ENCODE measurements around the gene TPST2. TPM values are rescaled to one million over a fixed set of nuclear protein-coding genes. Genes with fewer than 3 reads are reported as not detected.
A peak's percentile ranks its signal among the peaks of the same experiment; 100 is the strongest.

The TPST2 gene
- total RNA-seq, 4 donors from 2014 or later = 39.1 to 83.4 (median 60.6) TPM

GRCh38 chr22:26620197-26620596 lies 30.3 kb upstream of the TPST2 start:
- 76 to 82% methylated on average over 2 of the region's 2 CpGs for WGBS, 2 donors
- peaks cover 0 to 10% of the 10 kb centered on the region in 2 donors for H3K27me3 ChIP-seq
- H3K4me1 ChIP-seq = peaks cover 0 to 6% (median 2%) of the 10 kb centered on the region in 4 donors
- H3K9me3 ChIP-seq = no peaks in the 10 kb centered on the region
- TF ChIP-seq POLR2A (IDR thresholded peaks at IDR 0.05) = no peak
- TF ChIP-seq EP300 (IDR thresholded peaks at IDR 0.05) = no peak
- TF ChIP-seq CTCF (IDR thresholded peaks at IDR 0.05) = no peak
- no peak overlapping the region for H3K27ac ChIP-seq
- H3K4me3 ChIP-seq = no peak overlapping the region
- no peak for DNase-seq (ENCODE audit: low spot score in 2 of 2)
- H3K36me3 ChIP-seq = no peaks in the 10 kb centered on the region

DNA sequence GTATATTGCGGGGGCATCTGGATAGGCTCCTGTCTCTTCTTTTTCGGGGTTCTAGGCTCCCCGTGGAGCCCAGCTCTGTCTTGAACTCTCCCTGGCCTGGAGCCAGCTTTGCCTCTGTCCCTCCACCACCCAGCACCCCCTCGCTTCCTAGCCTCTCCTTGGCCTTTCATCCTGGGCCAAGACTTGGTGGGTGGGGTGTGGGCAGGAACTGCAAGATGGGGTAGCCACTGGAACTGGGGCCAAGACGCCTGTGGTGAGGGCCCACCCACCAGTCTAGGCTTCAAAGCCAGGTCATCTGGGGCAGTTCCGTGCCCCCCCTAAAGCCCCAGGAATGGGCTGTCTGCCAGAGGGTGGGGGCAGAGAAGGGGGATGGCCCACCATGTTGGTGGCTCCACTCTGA lies 29.6 kb upstream of the TPST2 start:
- WGBS, 2 donors = 35 to 38% methylated on average over 6 of the region's 6 CpGs
- peaks cover 0 to 8% (median 2%) of the 10 kb centered on the region in 4 donors for H3K4me1 ChIP-seq
- H3K4me3 ChIP-seq = no peak overlapping the region
- TF ChIP-seq CTCF (IDR thresholded peaks at IDR 0.05) = no peak
- TF ChIP-seq POLR2A (IDR thresholded peaks at IDR 0.05) = no peak
- TF ChIP-seq EP300 (IDR thresholded peaks at IDR 0.05) = no peak
- no peaks in the 10 kb centered on the region for H3K9me3 ChIP-seq
- no peak for DNase-seq (ENCODE audit: low spot score in 2 of 2)
- H3K36me3 ChIP-seq = no peaks in the 10 kb centered on the region
- H3K27me3 ChIP-seq = peaks cover 0 to 13% of the 10 kb centered on the region in 2 donors
- no peak overlapping the region for H3K27ac ChIP-seq

DNA sequence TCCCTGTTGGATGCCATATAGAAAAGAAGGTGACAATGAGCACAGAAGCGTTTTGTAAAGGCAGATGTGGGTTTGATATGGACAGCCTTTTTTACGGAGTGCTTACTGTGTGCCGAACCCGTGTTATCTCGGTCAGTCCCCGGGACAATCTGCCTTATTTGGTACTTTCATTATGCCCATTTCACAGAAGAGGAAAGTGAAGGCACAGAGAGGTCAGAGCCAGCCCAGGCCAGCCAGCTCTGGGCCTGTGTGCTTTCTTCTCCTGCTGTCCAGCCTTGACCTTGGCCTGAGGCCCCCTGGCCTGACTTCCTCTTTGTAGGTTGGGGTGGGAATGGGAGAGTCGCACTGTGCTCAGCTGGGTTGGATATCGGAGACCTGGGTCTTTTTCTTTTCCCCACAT lies 28.5 kb upstream of the TPST2 start:
- Histone ChIP-seq H3K27ac (no peak overlapping the region), H3K27me3 (peaks cover 0 to 20% of the 10 kb centered on the region in 2 donors), H3K4me3 (no peak overlapping the region), H3K4me1 (peaks cover 0 to 8% (median 2%) of the 10 kb centered on the region in 4 donors), H3K36me3 (no peaks in the 10 kb centered on the region), H3K9me3 (no peaks in the 10 kb centered on the region)
- 79 to 90% methylated on average over 8 of the region's 8 CpGs for WGBS, 2 donors
- TF ChIP-seq POLR2A (IDR thresholded peaks at IDR 0.05) (no peak), CTCF (IDR thresholded peaks at IDR 0.05) (no peak), EP300 (IDR thresholded peaks at IDR 0.05) (no peak)
- DNase-seq (ENCODE audit: low spot score in 2 of 2) = no peak

- H3K36me3 ChIP-seq = no peaks in the 10 kb centered on the region
- peaks cover 0 to 8% (median 2%) of the 10 kb centered on the region in 4 donors for H3K4me1 ChIP-seq
- DNase-seq (ENCODE audit: low spot score in 2 of 2) = no peak
- 49 to 60% methylated on average over 6 to 7 of the region's 7 CpGs for WGBS, 2 donors
- TF ChIP-seq CTCF (IDR thresholded peaks at IDR 0.05) (no peak), EP300 (IDR thresholded peaks at IDR 0.05) (no peak), POLR2A (IDR thresholded peaks at IDR 0.05) (no peak)
- peak within 1 kb of the TSS in 2 of 4 donors; percentile 23 to 36 for H3K27ac ChIP-seq
- no peak within 1 kb of the TSS for H3K4me3 ChIP-seq
- no peaks in the 10 kb centered on the region for H3K9me3 ChIP-seq
- H3K27me3 ChIP-seq = peaks cover 0 to 29% of the 10 kb centered on the region in 2 donors
These were observed 27.6 kb upstream of the TPST2 start, which contains the start of gene CRYBB1 for GRCh38 chr22:26617271-26618199. TSS of gene CRYBB1 (minus strand) at chr22:26618027. CDS start at chr22:26616319, 1,708 bp downstream.

GRCh38 chr22:26616650-26617049 lies 26.7 kb upstream of the TPST2 start:
- no peaks in the 10 kb centered on the region for H3K36me3 ChIP-seq
- no peak overlapping the region for H3K4me3 ChIP-seq
- 49 to 68% methylated on average over 2 of the region's 2 CpGs for WGBS, 2 donors
- peaks cover 0 to 31% of the 10 kb centered on the region in 2 donors for H3K27me3 ChIP-seq
- TF ChIP-seq CTCF (IDR thresholded peaks at IDR 0.05) = no peak
- TF ChIP-seq POLR2A (IDR thresholded peaks at IDR 0.05) = no peak
- no peak for TF ChIP-seq EP300 (IDR thresholded peaks at IDR 0.05)
- no peaks in the 10 kb centered on the region for H3K9me3 ChIP-seq
- H3K4me1 ChIP-seq = peaks cover 0 to 8% (median 2%) of the 10 kb centered on the region in 4 donors
- no peak for DNase-seq (ENCODE audit: low spot score in 2 of 2)
- no peak overlapping the region for H3K27ac ChIP-seq

All from tibial nerve (tissue), 4 donors.